Measurements from ENCODE around the gene RHBDD3.
"Not testable (repeated sequence)": the region's sequence is repeated elsewhere in the genome, so short reads cannot be mapped to it uniquely, and the experiment has no call there.

RHBDD3 gene

GRCh38 chr22:29245626-29246385 lies 22.0 kb downstream of the RHBDD3 start:
- DNase-seq: no peak

GRCh38 chr22:29244785-29245625 lies 22.8 kb downstream of the RHBDD3 start:
- DNase-seq: no peak

- DNase-seq: no peak
Measured at GRCh38 chr22:29243874-29244446, 23.8 kb downstream of the RHBDD3 start.

- DNase-seq: not testable (repeated sequence)
Measured at GRCh38 chr22:29240481-29240880, 27.3 kb downstream of the RHBDD3 start.

GRCh38 chr22:29233277-29233877 lies 34.4 kb downstream of the RHBDD3 start:
- DNase-seq: no peak

- no peak for DNase-seq
Measured at GRCh38 chr22:29231971-29232959, 35.5 kb downstream of the RHBDD3 start.

- no peak for DNase-seq
Measured at GRCh38 chr22:29230972-29231875, 36.6 kb downstream of the RHBDD3 start.

- no peak for DNase-seq
Measured at GRCh38 chr22:29226351-29226981, 41.3 kb downstream of the RHBDD3 start.

- DNase-seq: no peak
Measured at GRCh38 chr22:29225422-29226090, 42.2 kb downstream of the RHBDD3 start.

GRCh38 chr22:29224859-29225410 lies 42.8 kb downstream of the RHBDD3 start:
- no peak for DNase-seq

- DNase-seq: no peak
Measured at GRCh38 chr22:29224121-29224858, 43.5 kb downstream of the RHBDD3 start.

GRCh38 chr22:29219881-29220670 lies 47.7 kb downstream of the RHBDD3 start:
- no peak for DNase-seq

GRCh38 chr22:29219409-29219782 lies 48.4 kb downstream of the RHBDD3 start:
- not testable (repeated sequence) for DNase-seq

GRCh38 chr22:29218758-29219408 lies 48.9 kb downstream of the RHBDD3 start:
- no peak for DNase-seq

- no peak for DNase-seq
Measured at GRCh38 chr22:29217827-29218757, 49.7 kb downstream of the RHBDD3 start.

Data from NCI-H446 treated with DMSO at 0.1 percent for 48 hours (cell line).